A549 (cell line): Measurements from ENCODE around the gene SORCS3.

ENCODE experiments used
- CHD2 ChIP-seq: fragments of 150-350 bp; IDR thresholded peaks from 2 replicates; pipeline ENCODE4 v1.6.1; 2014; ENCODE audit warnings: low read length; ENCODE audit not compliant: partially characterized antibody
- EP300 ChIP-seq, 2 experiments: fragments of >200 bp; sonication (Bioruptor Twin); formaldehyde crosslinking; IDR thresholded peaks; 2 replicates in 1 of 2; 3 replicates in 1 of 2; pipeline ENCODE4 v1.6.1; 2016 to 2017
- PBX3 ChIP-seq: IDR thresholded peaks from 2 replicates; pipeline ENCODE4 v1.6.1; 2012
- POLR2A ChIP-seq: IDR thresholded peaks from 2 replicates; pipeline ENCODE4 v1.6.1; 2012; ENCODE audit warnings: mild to moderate bottlenecking, low read length

DNA sequence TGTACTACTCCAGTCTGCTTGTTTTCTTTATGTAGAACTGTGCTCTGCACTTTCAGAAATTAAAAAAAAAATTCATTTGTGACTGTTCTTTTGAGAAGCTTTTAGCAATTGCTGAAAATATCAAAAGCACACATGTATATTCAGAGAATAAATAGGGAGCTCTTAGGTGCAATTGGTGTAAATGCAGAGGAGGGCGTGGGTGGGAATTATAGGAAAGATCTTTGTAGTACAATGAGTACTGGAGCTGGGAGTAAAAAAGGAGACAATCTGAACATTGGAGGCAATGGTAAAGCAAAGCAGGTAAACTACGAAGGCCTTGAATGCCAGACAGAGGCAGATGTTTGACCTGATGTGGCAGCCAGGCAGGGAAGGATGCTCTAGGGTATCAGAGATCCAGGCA lies 267.5 kb downstream of the SORCS3 start:
- TF ChIP-seq PBX3 (no peak), POLR2A (no peak), CHD2 (no peak), EP300 (IDR thresholded peaks at IDR 0.05) (no peak)
